ENCODE data around the gene PDE5A. TPM values are rescaled to one million over a fixed set of nuclear protein-coding genes. Genes with fewer than 3 reads are reported as not detected.

The PDE5A gene
- total and polyA plus RNA-seq, 2 donors (not counting 3 experiments of a cell fraction or from before 2014, with no cell fraction given) = 0.73 to 2.3 TPM

- no peaks in the 10 kb centered on the region for H3K79me2 ChIP-seq (ENCODE audit: control insufficient read depth, insufficient read depth, low read length)
- BruUV-seq (replicated peaks) = no TSS peak
- H3K9ac ChIP-seq (replicated peaks; ENCODE audit: extremely low read depth, insufficient read depth, low read length) = no peak overlapping the region
- no peak overlapping the region for H3K4me3 ChIP-seq (replicated peaks in 1 of 3; ENCODE audit: insufficient read depth in 1 of 3, low read depth in 1 of 3, low read length in 3 of 3)
- FAIRE-seq = no peak
- H3K36me3 ChIP-seq (ENCODE audit: control insufficient read depth in 2 of 2, extremely low read depth in 1 of 2, insufficient read depth in 2 of 2, low read length in 2 of 2) = no peaks in the 10 kb centered on the region
- no peaks in the 10 kb centered on the region for H4K20me1 ChIP-seq (replicated peaks; ENCODE audit: control insufficient read depth, extremely low read depth, insufficient read depth, low read length)
- intact Hi-C loops (cut with micrococcal nuclease) = no loop called here
- H3K9me3 ChIP-seq (replicated peaks; ENCODE audit: control insufficient read depth, insufficient read depth, low read length) = no peaks in the 10 kb centered on the region
- H3K9me1 ChIP-seq (replicated peaks; ENCODE audit: control insufficient read depth, extremely low read depth, insufficient read depth, low read length) = no peaks in the 10 kb centered on the region
- no peak overlapping the region for H3K27ac ChIP-seq (ENCODE audit: insufficient read depth, low read depth, low read length)
- dilution Hi-C loops (cut with MboI; ENCODE audit: extremely low pct_ligation_motif_present, low sequenced_read_pairs) = no loop called here
- ChIA-PET CTCF (interaction anchor here (2.4 kb wide), 1 partner anchor 40 kb away, joined by 5 read pairs; no protein-coding TSS in a partner anchor), POLR2A (no interaction called here)
- TF ChIP-seq MAX (IDR thresholded peaks at IDR 0.05; ENCODE audit: insufficient read depth, insufficient read length) (no peak), FOS (IDR thresholded peaks at IDR 0.05; ENCODE audit: borderline replicate concordance, insufficient read depth, low read length) (no peak), GATA2 (IDR thresholded peaks at IDR 0.05; ENCODE audit: insufficient read depth, insufficient read length, low read depth, low read length) (no peak), JUN (IDR thresholded peaks at IDR 0.05; ENCODE audit: borderline replicate concordance, insufficient read depth, insufficient read length, low read depth) (no peak), CTCF (IDR thresholded peaks at IDR 0.05; ENCODE audit: extremely low read depth in 1 of 2, insufficient read depth in 1 of 2, low read depth in 1 of 2, low read length in 2 of 2) (no peak), POLR2AphosphoS5 (IDR thresholded peaks at IDR 0.05; ENCODE audit: insufficient read depth, low read depth, low read length) (no peak), POLR2A (IDR thresholded peaks at IDR 0.05; ENCODE audit: low read depth, low read length) (no peak), MYC (IDR thresholded peaks at IDR 0.05; ENCODE audit: low read depth, low read length) (no peak), EZH2 (IDR thresholded peaks at IDR 0.05; ENCODE audit: borderline replicate concordance, low read depth, low read length, severe bottlenecking) (no peak)
- H3K4me1 ChIP-seq (ENCODE audit: control insufficient read depth, extremely low read depth, insufficient read depth, low read length) = peaks cover 18% of the 10 kb centered on the region
- H3K4me2 ChIP-seq (ENCODE audit: insufficient read depth, low read length) = no peak overlapping the region
- H2AFZ ChIP-seq (ENCODE audit: low read depth, low read length) = no peak overlapping the region
- H3K27me3 ChIP-seq (ENCODE audit: control insufficient read depth in 2 of 2, insufficient read depth in 2 of 2, low read length in 2 of 2) = no peaks in the 10 kb centered on the region
- DNase-seq (ENCODE audit: low read depth, low spot score) = no peak
These were observed 109.6 kb downstream of the PDE5A start for GRCh38 chr4:119518915-119519410.
